Brain microvascular endothelial cell (primary cell): ENCODE results near the gene AUTS2.

Experiments
- DNase-seq: peaks from one replicate; pipeline ENCODE4 v3.0.0-alpha.2; 2020
- H3K27ac ChIP-seq: fragments of 250-450 bp; sonication (Bioruptor Pico); 2 replicates; pipeline ENCODE4 v1.5.1; 2020; ENCODE audit warnings: mild to moderate bottlenecking, moderate library complexity
- H3K27me3 ChIP-seq: fragments of 250-450 bp; sonication (Bioruptor Pico); replicated peaks from 2 replicates; pipeline ENCODE4 v1.5.1; 2020; ENCODE audit warnings: mild to moderate bottlenecking
- H3K36me3 ChIP-seq: fragments of 250-450 bp; sonication (Bioruptor Pico); replicated peaks from 2 replicates; pipeline ENCODE4 v1.5.1; 2020; ENCODE audit warnings: mild to moderate bottlenecking
- H3K4me3 ChIP-seq: 2 replicates; pipeline ENCODE4 v1.5.1; 2011; ENCODE audit warnings: low read depth, mild to moderate bottlenecking, control low read depth, low read length, moderate library complexity
- CTCF ChIP-seq: IDR thresholded peaks from 2 replicates; pipeline ENCODE4 v1.5.1; 2011; ENCODE audit warnings: low read depth, mild to moderate bottlenecking, moderate library complexity, low read length, control low read depth, inconsistent platforms; ENCODE audit errors: missing control alignments
- in situ Hi-C: cut with HindIII; loops from 2 replicates; pipeline ENCODE4 v1.10.0; 2017; ENCODE audit warnings: low sequenced_read_pairs, low pct_ligation_motif_present

The AUTS2 gene

GRCh38 chr7:70034999-70035398, 436.7 kb downstream of the AUTS2 start:
- DNase-seq = no peak
- Histone ChIP-seq H3K4me3 (no peak overlapping the region), H3K27me3 (no peaks in the 10 kb centered on the region), H3K36me3 (no peaks in the 10 kb centered on the region), H3K27ac (no peak overlapping the region)
- no peak for TF ChIP-seq CTCF
- in situ Hi-C loops = no loop called here

- in situ Hi-C loops = no loop called here
- TF ChIP-seq CTCF = no peak
Observed at GRCh38 chr7:70035519-70035918, 437.2 kb downstream of the AUTS2 start.

DNA sequence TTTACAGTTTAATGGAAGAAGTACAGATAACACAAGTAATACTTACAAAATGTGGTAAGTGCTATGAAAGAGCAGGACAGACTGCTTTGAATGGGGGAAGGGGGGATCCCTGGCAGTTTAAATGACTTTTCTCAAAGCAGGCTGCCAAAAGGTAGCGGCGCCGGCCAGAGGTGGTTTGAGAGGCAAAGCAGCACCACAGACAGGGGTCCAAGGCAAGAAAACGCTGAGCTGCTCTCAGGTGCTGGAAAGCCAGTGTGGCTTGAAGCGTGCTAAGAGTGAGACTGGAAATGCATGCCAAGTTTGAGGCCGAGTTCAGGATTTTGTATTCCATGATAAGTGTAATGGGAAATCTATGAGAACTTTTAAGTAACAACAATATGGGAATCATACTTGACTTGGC, 437.7 kb downstream of the AUTS2 start:
- in situ Hi-C loops = no loop called here
- TF ChIP-seq CTCF = no peak
- no peak for DNase-seq
- H3K27me3 ChIP-seq = no peaks in the 10 kb centered on the region
- no peak overlapping the region for H3K4me3 ChIP-seq
- H3K27ac ChIP-seq = no peak overlapping the region
- H3K36me3 ChIP-seq = no peaks in the 10 kb centered on the region

More at GRCh38 chr7:70035519-70035918, 437.2 kb downstream of the AUTS2 start:
- H3K36me3 ChIP-seq = no peaks in the 10 kb centered on the region
- no peak for DNase-seq
- H3K4me3 ChIP-seq = no peak overlapping the region
- no peak overlapping the region for H3K27ac ChIP-seq
- no peaks in the 10 kb centered on the region for H3K27me3 ChIP-seq

DNA sequence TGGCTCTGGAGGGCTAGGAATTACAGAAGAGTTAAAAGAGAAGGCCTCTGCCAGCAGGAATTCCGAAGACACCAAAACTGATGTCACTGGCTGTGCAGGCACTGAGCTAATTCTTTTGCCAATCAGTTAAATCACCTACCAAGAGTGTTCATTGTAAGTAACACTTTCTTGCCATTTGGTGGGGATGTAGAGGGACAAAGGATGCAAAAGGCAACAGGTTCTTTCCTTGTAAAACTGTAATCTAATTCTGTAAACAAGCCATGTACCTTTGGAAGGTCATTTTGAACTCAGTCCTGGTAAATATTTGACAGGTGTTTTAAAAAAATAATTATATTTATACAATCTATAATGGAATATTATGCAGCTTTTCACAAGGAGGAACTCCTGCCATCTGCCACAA, 438.4 kb downstream of the AUTS2 start:
- in situ Hi-C loops = no loop called here
- DNase-seq = no peak
- no peak for TF ChIP-seq CTCF
- Histone ChIP-seq H3K36me3 (no peaks in the 10 kb centered on the region), H3K4me3 (no peak overlapping the region), H3K27me3 (no peaks in the 10 kb centered on the region), H3K27ac (no peak overlapping the region)

DNA sequence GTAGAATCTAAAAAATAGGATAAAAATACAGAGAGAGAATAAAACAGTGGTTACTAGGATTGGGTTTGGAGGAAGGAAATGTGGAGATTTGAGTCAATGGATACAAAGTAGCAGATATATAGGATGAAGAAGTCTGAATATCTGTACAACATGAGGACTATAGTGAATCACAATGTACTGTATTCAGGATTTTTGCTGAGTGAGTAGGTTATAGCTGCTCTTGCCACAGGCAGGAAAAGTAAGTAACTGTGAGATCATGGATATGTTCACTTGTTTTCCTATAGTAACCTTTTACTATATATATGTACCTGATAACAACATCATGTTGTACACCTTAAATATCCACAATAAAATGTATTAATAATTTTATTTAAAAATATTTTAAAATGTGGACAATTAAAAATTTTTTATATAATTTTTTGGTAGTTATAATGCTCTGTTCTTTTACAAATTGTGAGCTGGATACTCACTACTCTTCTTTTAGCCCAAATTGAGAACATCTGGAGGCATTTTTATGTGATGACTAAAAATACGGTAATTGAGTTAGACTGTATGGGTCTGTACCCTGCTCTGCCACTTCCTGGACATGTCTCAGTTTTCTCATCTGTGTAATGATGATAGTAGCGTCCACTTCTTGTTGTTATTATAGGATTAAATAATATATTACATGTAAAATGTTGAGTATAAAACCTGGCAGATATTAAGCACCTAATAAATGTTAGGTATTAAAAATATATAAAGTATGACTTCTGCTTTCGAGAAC, 439.1 kb downstream of the AUTS2 start:
- TF ChIP-seq CTCF = no peak
- no peaks in the 10 kb centered on the region for H3K36me3 ChIP-seq
- no peaks in the 10 kb centered on the region for H3K27me3 ChIP-seq
- no peak overlapping the region for H3K27ac ChIP-seq
- DNase-seq = no peak
- no peak overlapping the region for H3K4me3 ChIP-seq
- in situ Hi-C loops = no loop called here

DNA sequence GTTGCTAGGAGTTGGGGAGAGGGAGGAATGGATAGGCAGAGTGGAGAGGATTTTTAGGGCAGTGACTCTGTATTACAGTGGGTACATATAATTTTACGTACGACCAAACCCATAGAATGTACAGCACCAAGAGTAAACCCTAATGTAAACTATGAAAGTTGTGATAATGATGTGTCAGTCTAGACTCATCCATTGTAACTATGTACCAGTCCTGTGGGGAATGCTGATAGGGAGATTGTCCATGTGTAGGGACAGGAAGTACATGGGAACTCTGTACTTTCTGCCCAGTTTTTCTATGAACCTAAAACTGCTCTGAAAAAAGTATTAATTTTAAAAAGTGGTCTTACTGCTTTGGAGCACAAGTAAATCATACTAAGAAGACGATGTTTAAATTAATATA, 441.8 kb downstream of the AUTS2 start:
- no peak overlapping the region for H3K4me3 ChIP-seq
- H3K27ac ChIP-seq = no peak overlapping the region
- TF ChIP-seq CTCF = no peak
- H3K36me3 ChIP-seq = no peaks in the 10 kb centered on the region
- in situ Hi-C loops = no loop called here
- no peaks in the 10 kb centered on the region for H3K27me3 ChIP-seq
- DNase-seq = no peak
